HL-60 (cell line): Measurements from ENCODE around the gene CEP135.

Experiments
- POLR2AphosphoS5 ChIP-seq: IDR thresholded peaks from 2 replicates; pipeline ENCODE4 v1.6.1; 2012; ENCODE audit warnings: low read depth
- TF ChIP-seq, protein P1 (sequence below): IDR thresholded peaks from one replicate; pipeline ENCODE4 v1.5.1; 2011; ENCODE audit warnings: low read length, control low read depth, inconsistent platforms; ENCODE audit not compliant: insufficient read depth
- TF ChIP-seq, protein P2 (sequence below): IDR thresholded peaks from 2 replicates; pipeline ENCODE4 v1.6.1; 2012; ENCODE audit warnings: low read depth; ENCODE audit not compliant: insufficient replicate concordance

GRCh38 chr4:55906989-55907388 lies 41.8 kb upstream of the CEP135 start:
- TF ChIP-seq, protein P1, sequence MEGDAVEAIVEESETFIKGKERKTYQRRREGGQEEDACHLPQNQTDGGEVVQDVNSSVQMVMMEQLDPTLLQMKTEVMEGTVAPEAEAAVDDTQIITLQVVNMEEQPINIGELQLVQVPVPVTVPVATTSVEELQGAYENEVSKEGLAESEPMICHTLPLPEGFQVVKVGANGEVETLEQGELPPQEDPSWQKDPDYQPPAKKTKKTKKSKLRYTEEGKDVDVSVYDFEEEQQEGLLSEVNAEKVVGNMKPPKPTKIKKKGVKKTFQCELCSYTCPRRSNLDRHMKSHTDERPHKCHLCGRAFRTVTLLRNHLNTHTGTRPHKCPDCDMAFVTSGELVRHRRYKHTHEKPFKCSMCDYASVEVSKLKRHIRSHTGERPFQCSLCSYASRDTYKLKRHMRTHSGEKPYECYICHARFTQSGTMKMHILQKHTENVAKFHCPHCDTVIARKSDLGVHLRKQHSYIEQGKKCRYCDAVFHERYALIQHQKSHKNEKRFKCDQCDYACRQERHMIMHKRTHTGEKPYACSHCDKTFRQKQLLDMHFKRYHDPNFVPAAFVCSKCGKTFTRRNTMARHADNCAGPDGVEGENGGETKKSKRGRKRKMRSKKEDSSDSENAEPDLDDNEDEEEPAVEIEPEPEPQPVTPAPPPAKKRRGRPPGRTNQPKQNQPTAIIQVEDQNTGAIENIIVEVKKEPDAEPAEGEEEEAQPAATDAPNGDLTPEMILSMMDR = no peak
- TF ChIP-seq POLR2AphosphoS5 = no peak
- TF ChIP-seq, protein P2, sequence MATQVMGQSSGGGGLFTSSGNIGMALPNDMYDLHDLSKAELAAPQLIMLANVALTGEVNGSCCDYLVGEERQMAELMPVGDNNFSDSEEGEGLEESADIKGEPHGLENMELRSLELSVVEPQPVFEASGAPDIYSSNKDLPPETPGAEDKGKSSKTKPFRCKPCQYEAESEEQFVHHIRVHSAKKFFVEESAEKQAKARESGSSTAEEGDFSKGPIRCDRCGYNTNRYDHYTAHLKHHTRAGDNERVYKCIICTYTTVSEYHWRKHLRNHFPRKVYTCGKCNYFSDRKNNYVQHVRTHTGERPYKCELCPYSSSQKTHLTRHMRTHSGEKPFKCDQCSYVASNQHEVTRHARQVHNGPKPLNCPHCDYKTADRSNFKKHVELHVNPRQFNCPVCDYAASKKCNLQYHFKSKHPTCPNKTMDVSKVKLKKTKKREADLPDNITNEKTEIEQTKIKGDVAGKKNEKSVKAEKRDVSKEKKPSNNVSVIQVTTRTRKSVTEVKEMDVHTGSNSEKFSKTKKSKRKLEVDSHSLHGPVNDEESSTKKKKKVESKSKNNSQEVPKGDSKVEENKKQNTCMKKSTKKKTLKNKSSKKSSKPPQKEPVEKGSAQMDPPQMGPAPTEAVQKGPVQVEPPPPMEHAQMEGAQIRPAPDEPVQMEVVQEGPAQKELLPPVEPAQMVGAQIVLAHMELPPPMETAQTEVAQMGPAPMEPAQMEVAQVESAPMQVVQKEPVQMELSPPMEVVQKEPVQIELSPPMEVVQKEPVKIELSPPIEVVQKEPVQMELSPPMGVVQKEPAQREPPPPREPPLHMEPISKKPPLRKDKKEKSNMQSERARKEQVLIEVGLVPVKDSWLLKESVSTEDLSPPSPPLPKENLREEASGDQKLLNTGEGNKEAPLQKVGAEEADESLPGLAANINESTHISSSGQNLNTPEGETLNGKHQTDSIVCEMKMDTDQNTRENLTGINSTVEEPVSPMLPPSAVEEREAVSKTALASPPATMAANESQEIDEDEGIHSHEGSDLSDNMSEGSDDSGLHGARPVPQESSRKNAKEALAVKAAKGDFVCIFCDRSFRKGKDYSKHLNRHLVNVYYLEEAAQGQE = no peak
